ENCODE results near the gene ORC5.
"Not testable (repeated sequence)": the region's sequence is repeated elsewhere in the genome, so short reads cannot be mapped to it uniquely, and the experiment has no call there.

The ORC5 gene

DNA sequence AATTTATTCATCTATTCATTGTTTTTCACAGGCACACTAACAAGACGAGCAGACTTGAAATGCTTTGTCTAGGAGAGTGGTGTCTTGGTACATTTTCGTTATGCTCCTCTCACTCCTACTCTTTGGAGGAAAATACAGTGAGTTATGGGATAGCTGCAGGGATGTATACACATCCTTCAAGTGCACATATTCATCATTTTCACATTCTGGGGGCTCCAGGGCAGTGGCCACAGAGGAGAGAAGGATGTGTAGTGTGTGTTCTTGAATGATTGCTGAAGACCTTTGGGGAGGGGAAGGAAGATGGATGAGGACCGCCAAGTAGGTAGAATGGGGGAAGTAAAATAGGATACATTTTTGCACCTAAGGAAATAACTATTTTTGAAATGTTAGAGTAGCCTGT, 34.8 kb upstream of the ORC5 start:
- ChIA-PET POLR2A (no interaction called here), CTCF (interaction anchor here (3.4 kb wide), 1 partner anchor 25 kb away, joined by 15 read pairs; no protein-coding TSS in a partner anchor)
- H3K4me3 ChIP-seq (ENCODE audit: low read depth, low read length) = no peak overlapping the region
- TF ChIP-seq, protein P1, sequence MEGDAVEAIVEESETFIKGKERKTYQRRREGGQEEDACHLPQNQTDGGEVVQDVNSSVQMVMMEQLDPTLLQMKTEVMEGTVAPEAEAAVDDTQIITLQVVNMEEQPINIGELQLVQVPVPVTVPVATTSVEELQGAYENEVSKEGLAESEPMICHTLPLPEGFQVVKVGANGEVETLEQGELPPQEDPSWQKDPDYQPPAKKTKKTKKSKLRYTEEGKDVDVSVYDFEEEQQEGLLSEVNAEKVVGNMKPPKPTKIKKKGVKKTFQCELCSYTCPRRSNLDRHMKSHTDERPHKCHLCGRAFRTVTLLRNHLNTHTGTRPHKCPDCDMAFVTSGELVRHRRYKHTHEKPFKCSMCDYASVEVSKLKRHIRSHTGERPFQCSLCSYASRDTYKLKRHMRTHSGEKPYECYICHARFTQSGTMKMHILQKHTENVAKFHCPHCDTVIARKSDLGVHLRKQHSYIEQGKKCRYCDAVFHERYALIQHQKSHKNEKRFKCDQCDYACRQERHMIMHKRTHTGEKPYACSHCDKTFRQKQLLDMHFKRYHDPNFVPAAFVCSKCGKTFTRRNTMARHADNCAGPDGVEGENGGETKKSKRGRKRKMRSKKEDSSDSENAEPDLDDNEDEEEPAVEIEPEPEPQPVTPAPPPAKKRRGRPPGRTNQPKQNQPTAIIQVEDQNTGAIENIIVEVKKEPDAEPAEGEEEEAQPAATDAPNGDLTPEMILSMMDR (IDR thresholded peaks at IDR 0.05; ENCODE audit: insufficient read depth, low read length, missing control alignments) = no peak
- DNase-seq (ENCODE audit: low read depth, low spot score) = no peak

DNA sequence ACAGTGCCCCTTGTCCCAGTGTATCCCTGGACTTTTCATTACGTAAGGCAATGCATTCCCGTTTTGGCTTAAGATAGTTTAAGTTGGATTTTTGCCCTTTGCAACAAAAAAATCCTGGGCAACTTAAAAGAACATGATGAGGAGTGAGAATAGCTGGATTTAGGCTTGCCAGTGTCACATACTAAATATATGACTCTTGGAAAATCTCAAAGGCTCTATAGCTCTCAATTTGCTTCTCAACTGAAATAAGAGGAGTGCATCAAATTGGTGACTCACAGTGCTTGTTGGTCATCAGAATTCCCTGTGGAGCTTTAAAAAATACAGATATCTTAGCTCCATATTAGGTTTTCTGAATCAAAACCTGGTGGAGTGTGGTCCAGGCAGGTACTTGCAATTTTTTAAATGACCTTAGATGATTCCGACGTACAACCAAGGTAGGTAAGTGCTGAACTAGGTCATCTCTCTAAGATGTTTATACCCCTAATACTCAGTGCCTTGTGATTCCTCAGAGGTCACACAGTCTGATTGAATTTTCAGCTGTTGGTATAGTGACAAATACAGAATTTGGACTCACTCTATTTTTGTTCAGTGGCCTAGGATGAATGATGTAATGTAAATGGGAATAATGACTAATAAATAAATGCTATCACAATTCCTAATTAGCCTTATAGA, 33.9 kb upstream of the ORC5 start:
- ChIA-PET POLR2A (no interaction called here), CTCF (interaction anchor here (3.4 kb wide), 2 partner anchors 11 to 26 kb away, joined by 15 to 29 read pairs; no protein-coding TSS in a partner anchor)
- no peak overlapping the region for H3K4me3 ChIP-seq (ENCODE audit: low read depth, low read length)
- DNase-seq (ENCODE audit: low read depth, low spot score) = no peak
- TF ChIP-seq, protein P1 (IDR thresholded peaks at IDR 0.05; ENCODE audit: insufficient read depth, low read length, missing control alignments) = no peak

DNA sequence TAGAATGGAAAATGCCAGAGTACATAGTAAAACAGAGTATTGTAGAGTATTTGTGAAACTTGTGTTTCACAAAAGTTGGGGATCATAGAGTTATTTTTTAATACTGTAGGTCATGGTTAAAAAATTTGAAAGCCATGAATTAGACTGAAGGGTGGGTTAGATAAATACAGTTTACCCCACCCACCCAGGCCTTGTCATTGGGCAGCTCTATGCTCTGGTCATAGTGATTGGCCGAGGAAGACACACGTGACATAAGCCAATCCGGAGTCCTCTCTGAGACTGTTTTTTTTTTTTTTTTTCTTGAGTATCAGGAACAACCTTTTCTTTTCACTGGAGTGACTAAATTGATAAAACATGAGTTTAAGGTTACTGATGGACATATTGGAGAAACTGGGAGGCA, 33.3 kb upstream of the ORC5 start:
- H3K4me3 ChIP-seq (ENCODE audit: low read depth, low read length) = no peak overlapping the region
- TF ChIP-seq, protein P1 (IDR thresholded peaks at IDR 0.05; ENCODE audit: insufficient read depth, low read length, missing control alignments) = no peak
- DNase-seq (ENCODE audit: low read depth, low spot score) = no peak
- ChIA-PET POLR2A (no interaction called here), CTCF (interaction anchor here (3.4 kb wide), 2 partner anchors 10 to 26 kb away, joined by 15 to 29 read pairs; no protein-coding TSS in a partner anchor)

DNA sequence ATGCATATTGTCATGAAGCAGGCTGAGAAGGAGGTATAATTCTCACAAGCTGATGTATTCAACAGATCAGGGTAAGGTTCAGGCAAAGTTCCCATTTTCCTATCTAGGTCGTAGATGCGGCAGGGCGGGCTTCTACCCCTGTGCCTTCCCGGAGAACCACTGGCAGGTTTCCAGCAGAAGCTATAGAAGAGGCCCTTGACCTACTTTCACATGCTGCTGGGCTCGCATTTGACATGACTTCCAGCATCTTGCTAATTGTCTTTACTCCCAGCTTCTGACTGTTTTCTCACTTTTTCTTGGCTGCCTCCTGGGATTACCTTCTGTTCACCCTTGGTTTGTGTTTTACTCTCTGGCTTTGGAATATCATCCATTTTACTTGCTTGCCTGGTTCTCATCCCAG, 32.6 kb upstream of the ORC5 start:
- TF ChIP-seq, protein P1 (IDR thresholded peaks at IDR 0.05; ENCODE audit: insufficient read depth, low read length, missing control alignments) = no peak
- CTCF ChIA-PET = interaction anchor here (3.4 kb wide), 2 partner anchors 9 to 27 kb away, joined by 15 to 29 read pairs; no protein-coding TSS in a partner anchor
- POLR2A ChIA-PET = no interaction called here
- no peak overlapping the region for H3K4me3 ChIP-seq (ENCODE audit: low read depth, low read length)
- no peak for DNase-seq (ENCODE audit: low read depth, low spot score)

DNA sequence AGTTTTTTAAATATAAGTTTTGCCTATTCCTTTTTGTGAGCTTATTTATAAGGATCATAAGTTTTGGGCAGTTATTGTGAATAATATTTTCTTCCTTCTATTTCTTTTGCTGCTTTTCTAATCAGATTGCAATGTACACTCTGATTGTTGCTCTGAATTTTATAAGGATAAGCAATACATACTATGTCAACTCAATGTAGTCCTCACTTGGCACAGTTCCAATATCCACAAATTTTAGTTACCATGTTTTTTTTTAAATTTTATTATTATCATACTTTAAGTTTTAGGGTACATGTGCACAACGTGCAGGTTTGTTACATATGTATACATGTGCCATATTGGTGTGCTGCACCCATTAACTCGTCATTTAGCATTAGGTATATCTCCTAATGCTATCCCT, 27.2 kb upstream of the ORC5 start:
- CTCF ChIA-PET = interaction anchor here (1.1 to 5.3 kb wide), 2 partner anchors 33 to 613 kb away, joined by 4 to 49 read pairs; no protein-coding TSS in a partner anchor
- H3K4me3 ChIP-seq (ENCODE audit: low read depth, low read length); DNase-seq (ENCODE audit: low read depth, low spot score); POLR2A ChIA-PET: not testable (repeated sequence)

DNA sequence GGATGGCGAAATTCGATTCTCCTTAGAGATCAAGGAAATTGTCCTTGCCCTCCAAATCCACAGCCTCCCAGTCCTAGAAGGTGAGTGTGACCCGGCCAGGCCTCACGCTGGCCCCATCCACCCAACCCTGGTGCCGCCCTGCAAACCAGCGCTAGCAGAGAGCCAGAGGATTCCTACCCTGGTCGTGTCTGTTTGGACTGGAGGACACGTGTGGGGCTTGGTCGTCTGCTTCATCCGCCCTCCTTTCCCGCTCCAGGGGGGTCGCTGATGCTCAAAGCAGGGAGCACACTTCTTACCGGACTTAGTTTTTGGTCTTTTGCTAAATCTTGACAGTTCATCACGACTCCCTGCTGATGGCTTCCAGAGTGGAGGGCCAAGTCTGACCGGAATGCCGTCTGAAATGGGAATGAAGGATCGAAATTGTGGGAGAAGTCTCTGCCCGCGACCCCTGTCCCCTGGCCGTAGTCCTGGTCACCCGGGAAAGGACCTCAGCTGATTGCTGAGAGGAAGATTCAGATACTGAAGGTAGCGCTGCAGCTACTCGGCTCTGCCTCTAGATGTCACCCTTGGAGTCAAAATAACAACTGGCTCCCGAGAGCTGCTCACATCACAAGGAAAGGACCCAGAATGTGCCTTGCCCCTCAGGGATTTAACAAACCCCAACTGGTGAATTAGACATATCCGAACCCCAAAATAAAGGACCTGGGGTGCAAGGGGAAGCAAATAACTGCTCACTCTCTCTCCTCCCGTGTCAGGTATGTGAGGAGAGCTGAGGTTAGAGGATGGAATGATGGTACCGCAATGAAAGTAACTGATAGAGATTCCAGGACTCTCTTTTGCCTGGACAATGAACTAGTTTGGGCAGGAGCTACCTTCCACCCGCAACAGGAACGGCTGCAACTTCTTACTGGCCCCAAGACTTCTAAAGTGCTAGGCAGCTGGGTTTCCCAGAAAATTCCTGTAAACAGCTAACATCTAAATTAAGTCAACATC, 23.5 kb upstream of the ORC5 start:
- no peak for DNase-seq (ENCODE audit: low read depth, low spot score)
- CTCF ChIA-PET = interaction anchor here (0.6 to 5.3 kb wide), 27 partner anchors 8 to 805 kb away, joined by 3 to 66 read pairs (median 4); no protein-coding TSS in a partner anchor
- POLR2A ChIA-PET = interaction anchor here (0.9 kb wide), 1 partner anchor 23 kb away, joined by 3 read pairs; no protein-coding TSS in a partner anchor
- TF ChIP-seq, protein P1 (IDR thresholded peaks at IDR 0.05; ENCODE audit: insufficient read depth, low read length, missing control alignments) = peak; percentile 79
- H3K4me3 ChIP-seq (ENCODE audit: low read depth, low read length) = peak overlapping the region; percentile 23

Data from AG04449 (cell line).